NB4 (cell line): ENCODE data around the gene SLC7A9.

ENCODE experiments used
- CTCF ChIP-seq: IDR thresholded peaks from one replicate; pipeline ENCODE4 v1.5.1; 2012; ENCODE audit warnings: low read depth, low read length
- MAX ChIP-seq: IDR thresholded peaks from 2 replicates; pipeline ENCODE4 v1.6.1; 2011; ENCODE audit warnings: low read depth, low read length
- MYC ChIP-seq: IDR thresholded peaks from 2 replicates; pipeline ENCODE4 v1.6.1; 2011; ENCODE audit warnings: low read depth, low read length
- POLR2A ChIP-seq: IDR thresholded peaks from 2 replicates; pipeline ENCODE4 v1.6.1; 2011; ENCODE audit warnings: mild to moderate bottlenecking; ENCODE audit not compliant: insufficient read length; ENCODE audit errors: extremely low read depth

DNA sequence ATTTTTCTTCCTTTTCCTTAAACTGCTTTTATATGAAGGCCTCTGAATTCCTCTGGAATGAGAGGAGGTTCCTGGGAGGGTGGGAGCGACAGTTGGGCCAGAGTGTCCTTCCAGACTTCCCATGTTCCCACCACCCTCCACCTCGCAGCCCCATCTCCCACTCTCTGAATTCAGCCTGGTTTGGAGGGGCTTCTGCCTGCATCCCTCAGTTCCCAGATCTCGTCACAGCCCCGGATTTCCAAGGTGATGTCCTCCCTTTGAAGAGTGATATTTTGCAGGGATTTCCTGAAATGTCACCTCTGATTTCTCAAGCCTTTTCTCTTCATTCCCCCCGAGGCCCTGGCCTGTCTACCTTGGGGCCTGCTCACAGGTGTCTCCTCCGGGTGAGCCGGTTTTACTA is 16.7 kb upstream of the SLC7A9 start:
- TF ChIP-seq MAX (no peak), POLR2A (no peak), CTCF (no peak), MYC (no peak)
